Activated T-cell treated with anti-CD3 and anti-CD28 coated beads, Interleukin-2, amount 50 U/mL, for 48 hours (primary cell): ENCODE results near the gene LYST.
"Not testable (repeated sequence)": the region's sequence is repeated elsewhere in the genome, so short reads cannot be mapped to it uniquely, and the experiment has no call there.

Source experiments
- DNase-seq, 2 experiments: peaks; one replicate each; pipeline ENCODE4 v3.0.0-alpha.2; 2020

LYST gene

GRCh38 chr1:235757587-235758096 lies 109.1 kb downstream of the LYST start:
- DNase-seq, result no peak

- DNase-seq, result not testable (repeated sequence)
Measured at GRCh38 chr1:235754186-235754585, 112.5 kb downstream of the LYST start.

GRCh38 chr1:235749755-235750300 lies 116.9 kb downstream of the LYST start:
- DNase-seq, result no peak

GRCh38 chr1:235748747-235749146 lies 118.0 kb downstream of the LYST start:
- no peak for DNase-seq

- no peak for DNase-seq
Measured at GRCh38 chr1:235746245-235746644, 120.5 kb downstream of the LYST start.

- DNase-seq, result no peak
Measured at GRCh38 chr1:235745503-235746136, 121.1 kb downstream of the LYST start.

GRCh38 chr1:235742914-235743599 lies 123.6 kb downstream of the LYST start:
- DNase-seq, result no peak

GRCh38 chr1:235741294-235741693 lies 125.4 kb downstream of the LYST start:
- DNase-seq, result no peak

- DNase-seq, result no peak
Measured at GRCh38 chr1:235739631-235740030, 127.1 kb downstream of the LYST start.

GRCh38 chr1:235739124-235739523 lies 127.6 kb downstream of the LYST start:
- no peak for DNase-seq

GRCh38 chr1:235737751-235738150 lies 129.0 kb downstream of the LYST start:
- no peak for DNase-seq

GRCh38 chr1:235736263-235736662 lies 130.4 kb downstream of the LYST start:
- DNase-seq, result no peak

- no peak for DNase-seq
Measured at GRCh38 chr1:235735621-235736020, 131.1 kb downstream of the LYST start.

- DNase-seq, result no peak
Measured at GRCh38 chr1:235734335-235734734, 132.4 kb downstream of the LYST start.

- DNase-seq, result no peak
Measured at GRCh38 chr1:235730007-235730406, 136.7 kb downstream of the LYST start.

GRCh38 chr1:235726557-235726956 lies 140.1 kb downstream of the LYST start:
- DNase-seq, result no peak

- no peak for DNase-seq
Measured at GRCh38 chr1:235725434-235725833, 141.3 kb downstream of the LYST start.

GRCh38 chr1:235724730-235725129 lies 142.0 kb downstream of the LYST start:
- DNase-seq, result no peak

- DNase-seq, result no peak
Measured at GRCh38 chr1:235722858-235723257, 143.8 kb downstream of the LYST start.

- no peak for DNase-seq
Measured at GRCh38 chr1:235721982-235722381, 144.7 kb downstream of the LYST start.

GRCh38 chr1:235720544-235720943 lies 146.2 kb downstream of the LYST start:
- DNase-seq, result no peak

- no peak for DNase-seq
Measured at GRCh38 chr1:235714205-235714897, 152.4 kb downstream of the LYST start.

- DNase-seq, result no peak
Measured at GRCh38 chr1:235712812-235713211, 153.9 kb downstream of the LYST start.

- DNase-seq, result no peak
Measured at GRCh38 chr1:235710687-235711086, 156.0 kb downstream of the LYST start.
